H1 (cell line): ENCODE results near the gene UBXN11. TPM values are rescaled to one million over a fixed set of nuclear protein-coding genes. Genes with fewer than 3 reads are reported as not detected.

Experiments
- CTCF ChIA-PET: fragments of 300-600 bp; sonication (Branson Sonifier 250); formaldehyde crosslinking; loops from one replicate; lab custom pipeline; 2021; ENCODE audit not compliant: partially characterized antibody; lab: Charles Lee
- POLR2A ChIA-PET: fragments of 300-600 bp; sonication (Branson Sonifier 250); formaldehyde crosslinking; loops from one replicate; lab custom pipeline; 2021; ENCODE audit warnings: inconsistent platforms; ENCODE audit not compliant: partially characterized antibody; lab: Charles Lee
- DNase-seq, 2 experiments: peaks; one replicate each; pipeline versions ENCODE4 v3.0.0 to v3.0.0-alpha.2; 2010 to 2022; ENCODE audit warnings: low spot score in 2 of 2, low read depth in 1 of 2, mixed read lengths in 1 of 2
- FAIRE-seq: peaks from 2 replicates; lab custom pipeline; 2011; peaks lifted over from hg19 to GRCh38; lab: Jason Lieb, UNC
- H2AFZ ChIP-seq: 2 replicates; pipeline ENCODE4 v1.8.1; 2012; ENCODE audit warnings: low read length, inconsistent platforms
- H2AK5ac ChIP-seq: 2 replicates; pipeline ENCODE4 v1.6.1; 2013; ENCODE audit warnings: low read depth, low read length
- H2BK120ac ChIP-seq: replicated peaks from 2 replicates; pipeline ENCODE3; 2013; ENCODE audit warnings: low read depth, low read length, inconsistent platforms
- H2BK12ac ChIP-seq: 2 replicates; pipeline ENCODE4 v1.6.1; 2013; ENCODE audit warnings: low read depth, low read length
- H2BK15ac ChIP-seq: 2 replicates; pipeline ENCODE4 v1.6.1; 2013; ENCODE audit warnings: low read length
- H2BK20ac ChIP-seq: 2 replicates; pipeline ENCODE4 v1.6.1; 2013; ENCODE audit warnings: low read length
- H2BK5ac ChIP-seq: 2 replicates; pipeline ENCODE4 v1.6.1; 2013; ENCODE audit warnings: low read depth, low read length
- H3K14ac ChIP-seq: 2 replicates; pipeline ENCODE4 v1.6.1; 2013; ENCODE audit warnings: inconsistent platforms; ENCODE audit not compliant: insufficient read length
- H3K18ac ChIP-seq: 2 replicates; pipeline ENCODE4 v1.6.1; 2013; ENCODE audit warnings: low read length; ENCODE audit errors: extremely low read depth
- H3K23ac ChIP-seq: 2 replicates; pipeline ENCODE4 v1.6.1; 2013; ENCODE audit warnings: inconsistent platforms; ENCODE audit not compliant: insufficient read length
- H3K23me2 ChIP-seq: 2 replicates; pipeline ENCODE4 v1.6.1; 2013; ENCODE audit warnings: low read depth, low read length
- H3K27ac ChIP-seq: 2 replicates; pipeline ENCODE4 v1.6.1; 2011; ENCODE audit warnings: low read depth, low read length, inconsistent platforms
- H3K27me3 ChIP-seq, 4 experiments: replicated peaks in 1 of 4; 1 replicate in 1 of 4; 2 replicates in 3 of 4; pipeline versions ENCODE4 v1.6.1 to v1.8.1; 2011 to 2013; ENCODE audit warnings: low read length in 3 of 4, mild to moderate bottlenecking in 3 of 4, inconsistent platforms in 2 of 4, mixed read lengths in 2 of 4, moderate library complexity in 1 of 4; ENCODE audit not compliant: control insufficient read depth in 3 of 4, insufficient read depth in 3 of 4; ENCODE audit errors: extremely low read depth in 1 of 4
- H3K36me3 ChIP-seq, 4 experiments: 2 replicates each; pipeline versions ENCODE4 v1.6.1 to v1.8.1; 2011 to 2013; ENCODE audit warnings: mild to moderate bottlenecking in 4 of 4, low read length in 3 of 4, moderate library complexity in 2 of 4, control low read depth in 1 of 4, inconsistent platforms in 1 of 4; ENCODE audit not compliant: insufficient read depth in 4 of 4, control insufficient read depth in 2 of 4
- H3K4ac ChIP-seq: replicated peaks from 2 replicates; pipeline ENCODE3; 2013; ENCODE audit warnings: low read length, low read depth, mixed read lengths, inconsistent platforms; ENCODE audit not compliant: insufficient read length
- H3K4me1 ChIP-seq, 4 experiments: replicated peaks in 1 of 4; 1 replicate in 1 of 4; 2 replicates in 3 of 4; pipeline versions ENCODE4 v1.6.1 to v1.8.1; 2011 to 2013; ENCODE audit warnings: low read length in 3 of 4, inconsistent platforms in 2 of 4, mixed read lengths in 1 of 4; ENCODE audit not compliant: insufficient read depth in 4 of 4, control insufficient read depth in 3 of 4
- H3K4me2 ChIP-seq, 2 experiments: 2 replicates each; pipeline versions ENCODE4 v1.6.1 to v1.8.1; 2011 to 2013; ENCODE audit warnings: low read depth in 2 of 2, low read length in 2 of 2, control low read depth in 1 of 2, inconsistent platforms in 1 of 2, mild to moderate bottlenecking in 1 of 2; ENCODE audit not compliant: insufficient read depth in 1 of 2
- H3K4me3 ChIP-seq, 4 experiments: fragments of 200-600, 300-600 bp in 1 of 4; sonication (generic), shearing (Covaris generic), sonication (Bioruptor Twin) in 1 of 4; 2 replicates each; pipeline versions ENCODE4 v1.5.1 to v1.8.1; 2011 to 2016; ENCODE audit warnings: low read length in 4 of 4, low read depth in 3 of 4, control low read depth in 2 of 4, inconsistent platforms in 2 of 4, mild to moderate bottlenecking in 2 of 4, mixed read lengths in 1 of 4, moderate library complexity in 1 of 4; ENCODE audit not compliant: insufficient read depth in 2 of 4; ENCODE audit errors: extremely low read depth in 1 of 4
- H3K56ac ChIP-seq: replicated peaks from 2 replicates; pipeline ENCODE3; 2013; ENCODE audit warnings: low read depth, mild to moderate bottlenecking, mixed read lengths, low read length, inconsistent platforms; ENCODE audit not compliant: insufficient read length
- H3K79me1 ChIP-seq: 2 replicates; pipeline ENCODE4 v1.6.1; 2013; ENCODE audit warnings: low read depth, low read length, control low read depth
- H3K79me2 ChIP-seq, 2 experiments: 2 replicates each; pipeline versions ENCODE4 v1.6.1 to v1.8.1; 2012 to 2013; ENCODE audit warnings: low read length in 2 of 2, mild to moderate bottlenecking in 2 of 2, inconsistent platforms in 1 of 2; ENCODE audit not compliant: insufficient read depth in 2 of 2, control insufficient read depth in 1 of 2
- H3K9ac ChIP-seq, 4 experiments: replicated peaks in 1 of 4; 1 replicate in 1 of 4; 2 replicates in 3 of 4; pipeline versions ENCODE4 v1.6.1 to v1.8.1; 2011 to 2013; ENCODE audit warnings: low read depth in 3 of 4, low read length in 3 of 4, control low read depth in 2 of 4, mild to moderate bottlenecking in 2 of 4, moderate library complexity in 2 of 4, inconsistent platforms in 1 of 4; ENCODE audit errors: extremely low read depth in 1 of 4
- H3K9me3 ChIP-seq, 2 experiments: 2 replicates each; pipeline versions ENCODE4 v1.6.1 to v1.8.1; 2012 to 2013; ENCODE audit warnings: mild to moderate bottlenecking in 2 of 2, moderate library complexity in 2 of 2, control low read depth in 1 of 2, inconsistent platforms in 1 of 2, low read depth in 1 of 2, low read length in 1 of 2, mixed read lengths in 1 of 2; ENCODE audit not compliant: insufficient read depth in 2 of 2
- H4K20me1 ChIP-seq, 2 experiments: replicated peaks in 1 of 2; 2 replicates each; pipeline versions ENCODE3 to v1.8.1; 2011 to 2013; ENCODE audit warnings: inconsistent platforms in 2 of 2, low read length in 2 of 2, mild to moderate bottlenecking in 1 of 2; ENCODE audit not compliant: insufficient read depth in 2 of 2, control insufficient read depth in 1 of 2
- H4K5ac ChIP-seq: 2 replicates; pipeline ENCODE4 v1.6.1; 2013; ENCODE audit warnings: low read length, low read depth, mixed read lengths, inconsistent platforms; ENCODE audit not compliant: insufficient read length
- H4K8ac ChIP-seq: 2 replicates; pipeline ENCODE4 v1.8.0; 2013; ENCODE audit warnings: mild to moderate bottlenecking, moderate library complexity, low read length, inconsistent platforms; ENCODE audit not compliant: insufficient read depth; ENCODE audit errors: extremely low read depth
- H4K91ac ChIP-seq: replicated peaks from 2 replicates; pipeline ENCODE3; 2013; ENCODE audit warnings: low read length, mixed read lengths, inconsistent platforms; ENCODE audit not compliant: insufficient read length
- EP300 ChIP-seq, 2 experiments: IDR thresholded peaks; 1 replicate in 1 of 2; 2 replicates in 1 of 2; pipeline ENCODE4 v1.6.1; 2011 to 2012; ENCODE audit warnings: low read depth in 2 of 2, low read length in 2 of 2, mild to moderate bottlenecking in 2 of 2, borderline replicate concordance in 1 of 2, inconsistent platforms in 1 of 2, moderate library complexity in 1 of 2
- GABPA ChIP-seq: IDR thresholded peaks from 2 replicates; pipeline ENCODE4 v1.6.1; 2011; ENCODE audit warnings: mild to moderate bottlenecking, low read length, moderate library complexity, borderline replicate concordance; ENCODE audit not compliant: insufficient read depth
- KDM1A ChIP-seq: fragments of 200-600, 300-600 bp; sonication (generic); IDR thresholded peaks from 2 replicates; pipeline ENCODE4 v1.7.1; 2016; ENCODE audit warnings: mild to moderate bottlenecking, low read length, borderline replicate concordance
- KDM4A ChIP-seq: IDR thresholded peaks from one replicate; pipeline ENCODE4 v1.7.1; 2012; ENCODE audit warnings: low read depth, mild to moderate bottlenecking, moderate library complexity, low read length, inconsistent platforms; ENCODE audit not compliant: severe bottlenecking
- POLR2A ChIP-seq, 2 experiments: IDR thresholded peaks; 1 replicate in 1 of 2; 2 replicates in 1 of 2; pipeline ENCODE4 v1.6.1; 2011; ENCODE audit warnings: low read depth in 2 of 2, low read length in 2 of 2, mild to moderate bottlenecking in 2 of 2; ENCODE audit errors: control extremely low read depth in 1 of 2
- SAP30 ChIP-seq: fragments of 300-600 bp; sonication (generic); IDR thresholded peaks from 2 replicates; pipeline ENCODE4 v1.7.1; 2012; ENCODE audit warnings: low read length, moderate library complexity, mild to moderate bottlenecking, inconsistent platforms; ENCODE audit not compliant: insufficient read depth, insufficient replicate concordance
- SUZ12 ChIP-seq: fragments of 200-600 bp; sonication (generic); IDR thresholded peaks from 2 replicates; pipeline ENCODE4 v1.6.1; 2012; ENCODE audit warnings: mild to moderate bottlenecking, inconsistent platforms, low read length, moderate library complexity, mixed read lengths
- TEAD4 ChIP-seq: IDR thresholded peaks from 2 replicates; pipeline ENCODE4 v1.6.1; 2012; ENCODE audit warnings: low read depth, low read length, inconsistent platforms, mixed read lengths
- WGBS, 2 experiments: shearing (Covaris generic) in 1 of 2; methylation state at CpG; one replicate each; pipeline versions ENCODE4 v1.1.6 to v1.1.7; 2013 to 2015; ENCODE audit warnings: low lambda C conversion rate in 2 of 2, mixed read lengths in 2 of 2, inconsistent platforms in 1 of 2, low coverage in 1 of 2, missing lambda C conversion rate in 1 of 2; ENCODE audit not compliant: insufficient replicate concordance in 2 of 2, insufficient coverage in 1 of 2, insufficient read length in 1 of 2; ENCODE audit errors: extremely low coverage in 1 of 2, missing lambda C conversion rate in 1 of 2; 5-methylcytosine and 5-hydroxymethylcytosine counted together
- polyA plus RNA-seq, 7 experiments: library from polyadenylated mRNA; depleted of rRNA in 3 of 7; stranded (reverse) in 5 of 7; unstranded in 2 of 7; fragments of >200 nt in 5 of 7; fragments of 200-250 nt in 2 of 7; gene quantifications; 1 replicate in 5 of 7; 2 replicates in 1 of 7; 4 replicates in 1 of 7; pipeline versions ENCODE4 v1.2.1 to v1.2.3, GENCODE V29; 2011 to 2013; ENCODE audit warnings: missing spikeins in 2 of 7, mixed read lengths in 2 of 7
- total RNA-seq: library from RNA; stranded (reverse); fragmentation: NEBNext Ultra II Directional; extraction: Animal tissue kit (Norgen Biotek cat#: 25700); gene quantifications from 2 replicates; pipeline ENCODE4 v1.2.1, GENCODE V29; 2021
- TF ChIP-seq, protein P1 (sequence below): IDR thresholded peaks from 2 replicates; pipeline ENCODE4 v1.6.1; 2012; ENCODE audit warnings: inconsistent platforms
- TF ChIP-seq, protein P2 (sequence below): IDR thresholded peaks from 2 replicates; pipeline ENCODE4 v1.6.1; 2012; ENCODE audit warnings: inconsistent platforms

UBXN11 gene
- total and polyA plus RNA-seq, 2 of the 8 experiments (the other 6 are each of a cell fraction or from before 2014, with no cell fraction given), result 6.3 to 10.4 TPM

DNA sequence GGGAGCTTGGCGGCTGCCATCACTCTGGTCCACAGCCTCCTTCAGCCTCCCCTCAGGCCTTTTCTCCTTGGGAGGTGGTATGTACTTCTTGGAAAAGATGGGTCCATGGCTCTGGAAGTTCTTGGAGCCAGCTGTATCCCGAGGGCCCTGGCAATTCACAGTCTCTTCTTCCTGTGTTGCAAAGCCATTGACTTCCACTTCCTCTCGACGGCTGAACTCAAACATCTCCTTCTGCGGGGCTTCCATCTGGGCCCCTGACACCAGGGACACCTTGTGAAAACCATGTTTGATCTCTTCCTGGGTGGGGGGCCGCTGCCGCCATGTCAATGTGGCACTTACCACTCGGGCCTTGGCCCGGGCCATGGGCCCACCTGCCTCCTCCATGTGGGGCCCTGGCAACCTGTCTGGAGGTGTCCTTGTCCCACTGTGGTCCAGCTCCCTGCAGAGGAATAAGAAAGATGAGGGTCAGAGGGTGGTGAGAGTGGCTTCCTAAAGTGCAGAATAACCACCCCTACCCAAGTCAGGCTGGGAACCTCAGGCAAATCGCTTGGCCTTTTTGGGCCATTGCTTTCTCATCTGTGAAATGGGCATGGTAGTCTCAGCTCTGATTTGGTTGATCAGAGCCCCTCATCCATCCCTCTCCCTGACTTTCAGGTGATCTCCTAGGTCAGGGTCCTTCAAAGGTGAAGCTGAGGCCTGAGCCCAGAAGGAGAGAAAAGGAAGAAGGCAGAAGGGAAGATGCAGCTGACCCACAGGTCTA is 40.0 kb upstream of the UBXN11 start:
- Histone ChIP-seq H4K91ac (no peak overlapping the region), H3K36me3 (no peaks in the 10 kb centered on the region), H3K4me3 (no peak overlapping the region), H3K9ac (no peak overlapping the region), H2BK20ac (no peak overlapping the region), H3K79me1 (no peaks in the 10 kb centered on the region), H3K4me1 (peaks cover 5 to 15% (median 8%) of the 10 kb centered on the region in 4 experiments), H4K8ac (no peak overlapping the region; the same call in 1 of the 2 replicates), H3K4me2 (no peak overlapping the region), H3K4ac (no peak overlapping the region), H2BK5ac (no peak overlapping the region; the same call in 1 of the 2 replicates), H2BK12ac (no peak overlapping the region), H4K5ac (no peak overlapping the region), H2BK120ac (no peak overlapping the region), H3K27ac (no peak overlapping the region), H3K79me2 (no peaks in the 10 kb centered on the region), H3K9me3 (no peaks in the 10 kb centered on the region), H3K14ac (no peak overlapping the region), H3K18ac (no peak overlapping the region), H3K56ac (no peak overlapping the region), H3K27me3 (no peaks in the 10 kb centered on the region), H3K23ac (no peak overlapping the region), H3K23me2 (no peaks in the 10 kb centered on the region), H2AFZ (no peak overlapping the region), H2AK5ac (no peak overlapping the region), H4K20me1 (no peaks in the 10 kb centered on the region), H2BK15ac (no peak overlapping the region)
- ChIA-PET POLR2A (interaction anchor here (0.9 to 6.3 kb wide), 5 partner anchors 9 to 66 kb away, joined by 3 to 44 read pairs (median 11); partner anchors contain the start of gene LIN28A), CTCF (interaction anchor here (0.6 to 6.6 kb wide), 16 partner anchors 8 to 71 kb away, joined by 3 to 52 read pairs (median 4); no protein-coding TSS in a partner anchor)
- no peak for DNase-seq
- no peak for FAIRE-seq
- WGBS, 2 experiments, result 83% methylated on average over 10 of the region's 10 CpGs; no CpG with 5 or more reads in 1 of the 2 experiments
- TF ChIP-seq EP300 (IDR thresholded peaks at IDR 0.05; ENCODE audit: borderline replicate concordance in 1 of 2, low read depth in 2 of 2, low read length in 2 of 2) (no peak), SUZ12 (no peak), POLR2A (IDR thresholded peaks at IDR 0.05; ENCODE audit: control extremely low read depth in 1 of 2, low read depth in 2 of 2, low read length in 2 of 2) (no peak), KDM1A (no peak), GABPA (no peak), TEAD4 (no peak), KDM4A (no peak), SAP30 (no peak)
- TF ChIP-seq, protein P1, sequence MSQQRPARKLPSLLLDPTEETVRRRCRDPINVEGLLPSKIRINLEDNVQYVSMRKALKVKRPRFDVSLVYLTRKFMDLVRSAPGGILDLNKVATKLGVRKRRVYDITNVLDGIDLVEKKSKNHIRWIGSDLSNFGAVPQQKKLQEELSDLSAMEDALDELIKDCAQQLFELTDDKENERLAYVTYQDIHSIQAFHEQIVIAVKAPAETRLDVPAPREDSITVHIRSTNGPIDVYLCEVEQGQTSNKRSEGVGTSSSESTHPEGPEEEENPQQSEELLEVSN, result no peak
- TF ChIP-seq, protein P2, sequence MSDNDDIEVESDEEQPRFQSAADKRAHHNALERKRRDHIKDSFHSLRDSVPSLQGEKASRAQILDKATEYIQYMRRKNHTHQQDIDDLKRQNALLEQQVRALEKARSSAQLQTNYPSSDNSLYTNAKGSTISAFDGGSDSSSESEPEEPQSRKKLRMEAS, result no peak
